ENCODE measurements around the gene PANK2.

- TF ChIP-seq, protein P1, sequence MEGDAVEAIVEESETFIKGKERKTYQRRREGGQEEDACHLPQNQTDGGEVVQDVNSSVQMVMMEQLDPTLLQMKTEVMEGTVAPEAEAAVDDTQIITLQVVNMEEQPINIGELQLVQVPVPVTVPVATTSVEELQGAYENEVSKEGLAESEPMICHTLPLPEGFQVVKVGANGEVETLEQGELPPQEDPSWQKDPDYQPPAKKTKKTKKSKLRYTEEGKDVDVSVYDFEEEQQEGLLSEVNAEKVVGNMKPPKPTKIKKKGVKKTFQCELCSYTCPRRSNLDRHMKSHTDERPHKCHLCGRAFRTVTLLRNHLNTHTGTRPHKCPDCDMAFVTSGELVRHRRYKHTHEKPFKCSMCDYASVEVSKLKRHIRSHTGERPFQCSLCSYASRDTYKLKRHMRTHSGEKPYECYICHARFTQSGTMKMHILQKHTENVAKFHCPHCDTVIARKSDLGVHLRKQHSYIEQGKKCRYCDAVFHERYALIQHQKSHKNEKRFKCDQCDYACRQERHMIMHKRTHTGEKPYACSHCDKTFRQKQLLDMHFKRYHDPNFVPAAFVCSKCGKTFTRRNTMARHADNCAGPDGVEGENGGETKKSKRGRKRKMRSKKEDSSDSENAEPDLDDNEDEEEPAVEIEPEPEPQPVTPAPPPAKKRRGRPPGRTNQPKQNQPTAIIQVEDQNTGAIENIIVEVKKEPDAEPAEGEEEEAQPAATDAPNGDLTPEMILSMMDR (conservative IDR thresholded peaks at IDR 0.05; ENCODE audit: low read depth, low read length) = no peak
- TF ChIP-seq EZH2phosphoT487 (IDR thresholded peaks at IDR 0.05; ENCODE audit: borderline replicate concordance, low read length) (no peak), EZH2 (IDR thresholded peaks at IDR 0.05; ENCODE audit: low read length, unreplicated experiment) (no peak)
These were observed 7.8 kb downstream of the PANK2 start for GRCh38 chr20:3896853-3897583.

Measured in PC-3 (cell line).